Activated T-helper 1 cell treated with anti-CD3 and anti-CD28 coated beads, Interleukin-12 subunit alpha, Interleukin-12 subunit beta, Interleukin-2, Interleukin-4 antibody, amounts not matched to agents 30 ng/mL and 10 ng/mL and 1 ng/mL, durations not matched to agents 14 hours and 24 hours and 36 hours (primary cell): Measurements from ENCODE around the gene AMPH. TPM values are rescaled to one million over a fixed set of nuclear protein-coding genes. Genes with fewer than 3 reads are reported as not detected.

ENCODE experiments used
- DNase-seq: peaks from one replicate; pipeline ENCODE4 v3.0.0; 2021; ENCODE audit warnings: low spot score
- H3K27ac Mint-ChIP-seq: one replicate; pipeline ENCODE4 v1.8.0; 2021; ENCODE audit warnings: mild to moderate bottlenecking, mixed read lengths
- H3K27me3 Mint-ChIP-seq: one replicate; pipeline ENCODE4 v1.8.0; 2022; ENCODE audit warnings: mild to moderate bottlenecking, moderate library complexity, mixed read lengths; ENCODE audit not compliant: insufficient read depth
- H3K36me3 Mint-ChIP-seq: one replicate; pipeline ENCODE4 v1.8.0; 2021; ENCODE audit warnings: low read depth, mixed read lengths
- H3K4me1 Mint-ChIP-seq: one replicate; pipeline ENCODE4 v1.8.0; 2021; ENCODE audit warnings: low read depth, mixed read lengths
- H3K4me3 Mint-ChIP-seq: one replicate; pipeline ENCODE4 v1.8.0; 2021; ENCODE audit warnings: mild to moderate bottlenecking, moderate library complexity, mixed read lengths
- H3K9me3 Mint-ChIP-seq: one replicate; pipeline ENCODE4 v1.8.0; 2021; ENCODE audit warnings: mixed read lengths
- intact Hi-C: fragments of 100-400 bp; cut with micrococcal nuclease; formaldehyde crosslinking; loops from one replicate; pipeline ENCODE4 v1.15.1; 2024
- total RNA-seq: library from RNA; stranded (reverse); gene quantifications from 2 replicates; pipeline ENCODE4 v1.2.3, GENCODE V29; 2022

Gene AMPH
- total RNA-seq, 1 donor from 2014 or later: not detected

DNA sequence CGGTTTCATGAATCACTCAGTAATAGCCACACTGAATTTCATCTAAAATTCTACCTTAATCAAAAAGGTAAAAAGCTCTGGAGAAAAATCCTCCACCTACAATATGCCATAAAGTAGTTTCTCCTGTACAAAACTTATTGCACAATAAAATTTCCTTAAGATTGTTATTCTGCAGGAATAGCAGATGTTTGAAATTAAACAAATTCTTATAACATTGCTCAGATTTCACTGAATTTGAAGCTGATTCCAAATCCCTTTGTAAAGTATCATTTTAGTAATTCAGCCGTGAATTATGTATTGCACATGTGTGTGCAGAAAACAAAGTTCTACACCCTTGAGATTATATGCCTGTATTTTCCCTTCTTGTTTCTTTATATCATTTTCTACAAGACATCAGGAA, 123.8 kb downstream of the AMPH start:
- Mint-ChIP-seq H3K27me3 (peaks cover 2% of the 10 kb centered on the region), H3K27ac (no peak overlapping the region), H3K36me3 (no peaks in the 10 kb centered on the region), H3K9me3 (no peaks in the 10 kb centered on the region), H3K4me1 (no peaks in the 10 kb centered on the region), H3K4me3 (no peak overlapping the region)
- no peak for DNase-seq
- intact Hi-C loops: no loop called here

DNA sequence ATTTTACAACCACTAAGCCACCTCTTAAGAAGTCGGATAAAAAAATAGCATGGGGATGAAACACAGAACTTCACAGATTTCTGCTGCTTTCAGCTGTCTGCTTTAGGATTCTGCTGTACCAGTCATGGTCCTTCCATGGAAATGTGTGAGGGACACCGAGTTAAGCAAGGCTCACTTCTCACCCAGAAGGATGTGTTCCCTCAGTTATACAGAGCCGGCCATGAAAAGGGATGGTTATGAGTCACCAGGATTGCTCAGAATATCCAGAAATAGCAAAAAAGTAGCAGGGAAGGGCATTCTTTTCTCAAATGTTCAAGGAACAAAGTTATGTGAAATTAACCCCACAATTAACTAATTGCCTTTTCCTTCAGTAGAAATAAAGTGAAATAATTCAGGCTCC, 124.4 kb downstream of the AMPH start:
- no peak for DNase-seq
- Mint-ChIP-seq H3K9me3 (no peaks in the 10 kb centered on the region), H3K4me3 (no peak overlapping the region), H3K27ac (no peak overlapping the region), H3K4me1 (no peaks in the 10 kb centered on the region), H3K27me3 (peaks cover 2% of the 10 kb centered on the region), H3K36me3 (no peaks in the 10 kb centered on the region)
- intact Hi-C loops: no loop called here

DNA sequence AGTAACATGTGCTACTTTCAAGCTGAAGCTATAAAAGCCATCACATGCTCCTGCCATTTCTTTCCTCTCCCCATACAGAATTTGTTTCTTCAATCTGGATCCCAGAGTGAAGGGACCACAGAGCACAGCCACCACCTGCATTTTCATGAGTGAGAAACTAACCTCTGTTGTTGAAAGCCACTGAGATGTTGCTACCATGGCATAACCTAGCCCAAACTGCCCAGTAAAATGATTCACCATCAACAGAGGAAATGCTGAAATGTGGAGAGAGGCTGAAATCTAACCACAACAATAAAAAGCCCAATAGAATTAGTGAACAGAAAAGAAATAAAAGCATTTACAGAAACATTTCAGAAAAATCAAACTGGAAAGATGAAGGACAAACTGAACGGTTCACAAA, 125.2 kb downstream of the AMPH start:
- Mint-ChIP-seq H3K4me1 (no peaks in the 10 kb centered on the region), H3K4me3 (no peak overlapping the region), H3K27ac (no peak overlapping the region), H3K9me3 (no peaks in the 10 kb centered on the region), H3K36me3 (no peaks in the 10 kb centered on the region), H3K27me3 (peaks cover 2% of the 10 kb centered on the region)
- intact Hi-C loops: no loop called here
- DNase-seq: no peak

DNA sequence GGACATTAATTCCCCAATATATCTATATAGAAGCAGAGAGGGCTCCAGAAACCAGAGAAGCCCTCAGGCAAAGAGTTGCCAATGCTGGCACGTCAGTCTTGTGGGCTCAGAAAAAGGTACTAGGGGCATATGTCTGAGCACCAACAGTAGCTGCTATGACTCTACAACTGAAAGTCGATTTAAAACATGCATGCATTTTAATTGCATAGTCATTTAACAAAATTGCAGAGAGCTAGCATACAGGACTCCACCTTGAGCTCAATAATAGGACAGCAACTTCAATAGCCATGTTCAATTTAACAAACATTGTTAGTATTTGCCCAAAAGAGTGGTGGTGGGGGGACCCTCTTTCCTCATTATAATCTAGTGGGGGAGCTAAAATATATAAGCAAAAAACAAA, 126.5 kb downstream of the AMPH start:
- no peak for DNase-seq
- Mint-ChIP-seq H3K36me3 (no peaks in the 10 kb centered on the region), H3K27ac (no peak overlapping the region), H3K9me3 (no peaks in the 10 kb centered on the region), H3K27me3 (peaks cover 2% of the 10 kb centered on the region), H3K4me1 (no peaks in the 10 kb centered on the region), H3K4me3 (no peak overlapping the region)
- intact Hi-C loops: no loop called here

DNA sequence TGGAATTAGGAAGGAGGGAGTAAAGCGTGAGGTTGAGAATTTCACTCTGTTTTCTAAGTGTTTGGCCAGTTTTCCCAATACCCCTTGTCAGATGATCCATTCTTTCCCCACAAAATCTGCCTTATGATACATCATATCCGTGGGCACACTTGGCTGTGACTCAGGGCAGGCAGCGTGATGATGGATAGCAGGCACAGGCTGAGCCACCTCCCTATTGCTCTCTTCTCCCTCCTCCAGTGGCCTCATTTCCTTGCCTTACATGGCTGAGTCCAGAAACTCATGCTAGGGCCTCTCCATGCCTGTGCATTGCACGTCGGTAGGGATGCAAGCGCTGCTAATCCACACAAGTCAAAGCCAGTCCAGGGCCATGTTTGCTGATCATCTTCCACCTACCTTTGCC, 128.3 kb downstream of the AMPH start:
- H3K4me1 Mint-ChIP-seq: no peaks in the 10 kb centered on the region
- H3K27ac Mint-ChIP-seq: no peak overlapping the region
- no peaks in the 10 kb centered on the region for H3K36me3 Mint-ChIP-seq
- peaks cover 2% of the 10 kb centered on the region for H3K27me3 Mint-ChIP-seq
- no peak overlapping the region for H3K4me3 Mint-ChIP-seq
- DNase-seq: no peak
- H3K9me3 Mint-ChIP-seq: no peaks in the 10 kb centered on the region
- intact Hi-C loops: no loop called here

DNA sequence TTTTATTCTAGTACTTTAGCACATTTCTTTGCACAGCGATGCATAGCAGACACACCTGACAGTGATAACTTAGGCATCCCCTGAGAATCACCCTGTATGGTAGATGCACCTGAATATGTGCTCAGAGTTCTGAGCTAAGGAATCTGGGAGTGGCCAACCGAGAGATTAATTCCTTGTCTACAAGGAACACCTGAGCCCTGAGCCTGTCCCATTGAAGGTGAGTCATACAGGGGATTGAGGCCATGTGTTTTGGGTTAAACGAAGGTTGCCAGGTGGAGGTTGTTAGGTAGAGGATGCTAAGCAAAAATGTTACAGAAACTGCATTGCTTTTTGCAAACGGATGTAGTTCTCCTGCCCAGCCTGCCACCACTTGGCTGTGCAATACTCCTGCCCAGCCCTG, 128.9 kb downstream of the AMPH start:
- Mint-ChIP-seq H3K36me3 (no peaks in the 10 kb centered on the region), H3K4me3 (no peak overlapping the region), H3K4me1 (no peaks in the 10 kb centered on the region), H3K9me3 (no peaks in the 10 kb centered on the region), H3K27ac (no peak overlapping the region), H3K27me3 (peaks cover 2% of the 10 kb centered on the region)
- DNase-seq: no peak
- intact Hi-C loops: no loop called here

DNA sequence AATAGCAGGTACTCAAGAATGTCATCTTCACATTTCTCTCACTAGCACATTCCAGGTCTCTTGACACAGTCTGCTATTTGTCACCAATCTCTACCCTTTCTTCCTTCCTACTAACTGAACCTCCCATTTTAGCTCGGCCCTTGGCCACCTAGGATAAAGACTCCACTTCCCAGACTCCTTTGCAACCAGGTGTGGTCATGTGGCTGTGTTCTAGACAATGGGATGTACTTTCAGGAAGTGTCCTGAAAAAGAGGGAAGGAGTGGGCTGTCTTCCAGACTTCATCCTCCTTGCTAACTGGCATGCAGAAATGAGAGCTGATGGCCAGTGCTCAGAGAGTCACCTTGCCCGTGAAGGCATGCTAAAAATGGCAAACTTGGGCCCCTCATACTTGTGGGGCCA, 139.2 kb downstream of the AMPH start:
- intact Hi-C loops: no loop called here
- H3K9me3 Mint-ChIP-seq: no peaks in the 10 kb centered on the region
- no peak for DNase-seq

DNA sequence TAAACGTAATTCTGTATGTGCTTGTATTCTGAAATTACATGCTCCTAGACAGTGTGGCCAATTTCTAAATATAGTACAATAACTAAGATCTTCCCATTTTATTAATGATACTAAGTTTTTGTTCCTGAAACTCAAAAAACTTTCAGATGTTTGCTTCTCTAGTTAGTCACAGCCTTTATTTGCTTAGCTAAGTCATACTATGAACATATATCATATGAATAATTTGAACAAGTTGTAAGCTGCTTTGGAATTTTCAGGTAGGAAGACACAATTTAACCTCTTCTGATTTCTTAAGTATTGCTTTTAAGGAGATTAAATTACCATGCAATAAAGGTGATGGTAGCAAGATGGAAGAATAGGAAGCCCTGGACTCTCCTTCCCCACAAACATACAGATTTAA, 148.7 kb downstream of the AMPH start:
- DNase-seq: no peak
- intact Hi-C loops: no loop called here

More for the DNA sequence above, 139.2 kb downstream of the AMPH start:
- Mint-ChIP-seq H3K27ac (no peak overlapping the region), H3K27me3 (peaks cover 4% of the 10 kb centered on the region), H3K36me3 (no peaks in the 10 kb centered on the region), H3K4me1 (no peaks in the 10 kb centered on the region), H3K4me3 (no peak overlapping the region)

DNA sequence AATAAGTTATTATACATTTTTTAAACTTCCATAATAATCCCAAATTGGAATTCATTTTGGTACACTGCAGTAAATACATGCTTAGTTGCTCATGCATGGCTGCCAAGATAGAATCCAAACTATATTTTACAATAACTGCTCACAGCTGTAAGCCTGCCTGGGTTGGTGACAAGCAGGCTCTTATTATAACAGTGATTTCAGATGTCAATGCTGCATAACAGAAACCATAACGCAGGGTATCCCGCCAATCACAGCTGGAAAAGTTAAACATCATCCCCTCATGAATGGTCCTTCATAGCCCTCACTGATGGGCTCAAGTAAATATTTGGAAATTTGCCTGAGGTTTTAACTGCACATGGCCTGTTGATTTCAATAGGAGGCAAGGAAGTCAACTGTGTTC, 149.8 kb downstream of the AMPH start:
- Mint-ChIP-seq H3K27ac (no peak overlapping the region), H3K4me3 (no peak overlapping the region), H3K27me3 (peaks cover 5% of the 10 kb centered on the region), H3K9me3 (no peaks in the 10 kb centered on the region), H3K4me1 (no peaks in the 10 kb centered on the region), H3K36me3 (no peaks in the 10 kb centered on the region)
- intact Hi-C loops: no loop called here
- no peak for DNase-seq

More for the DNA sequence above, 148.7 kb downstream of the AMPH start:
- Mint-ChIP-seq H3K36me3 (no peaks in the 10 kb centered on the region), H3K27ac (no peak overlapping the region), H3K4me3 (no peak overlapping the region), H3K9me3 (no peaks in the 10 kb centered on the region), H3K27me3 (peaks cover 7% of the 10 kb centered on the region), H3K4me1 (no peaks in the 10 kb centered on the region)

DNA sequence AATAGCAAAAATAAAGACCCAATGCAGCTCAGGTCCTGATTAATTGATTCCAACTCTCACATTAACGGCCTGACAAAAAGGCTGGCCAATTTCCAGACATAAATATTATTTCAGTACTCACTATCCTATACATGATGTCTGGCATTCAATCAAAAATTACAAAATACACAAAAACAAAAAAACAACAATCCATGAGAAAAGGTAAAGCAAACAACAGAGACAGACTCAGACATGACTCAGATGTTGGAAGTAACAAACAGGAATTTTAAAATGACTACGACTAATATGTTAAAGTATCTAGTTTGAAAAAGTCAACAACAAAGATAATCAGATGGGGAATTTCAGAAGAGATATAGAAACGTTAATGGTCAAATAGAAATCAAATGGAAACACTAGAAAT, 152.8 kb downstream of the AMPH start:
- Mint-ChIP-seq H3K4me1 (no peaks in the 10 kb centered on the region), H3K4me3 (no peak overlapping the region), H3K27me3 (peaks cover 2% of the 10 kb centered on the region), H3K36me3 (no peaks in the 10 kb centered on the region), H3K9me3 (no peaks in the 10 kb centered on the region), H3K27ac (no peak overlapping the region)
- DNase-seq: no peak
- intact Hi-C loops: no loop called here

DNA sequence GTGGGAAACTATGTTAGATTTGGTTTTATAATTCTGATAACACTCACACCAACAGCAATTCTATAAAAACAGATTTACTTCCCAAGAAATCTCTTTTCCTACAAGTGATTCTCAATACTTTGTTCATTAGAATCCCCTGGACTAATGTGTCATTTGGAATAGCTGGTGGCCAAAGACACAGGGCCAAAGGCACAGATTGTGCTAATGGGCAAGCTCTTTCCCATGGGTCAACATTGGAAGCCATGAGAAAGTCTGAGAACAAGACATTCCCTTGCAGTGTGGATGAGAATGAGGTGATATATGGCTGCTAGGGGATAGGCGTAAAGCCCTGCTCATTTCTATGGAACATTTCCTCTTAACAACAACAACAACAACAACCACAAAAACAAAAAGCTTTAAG, 153.8 kb downstream of the AMPH start:
- H3K27me3 Mint-ChIP-seq: peaks cover 2% of the 10 kb centered on the region
- no peaks in the 10 kb centered on the region for H3K9me3 Mint-ChIP-seq
- no peak overlapping the region for H3K27ac Mint-ChIP-seq
- H3K4me1 Mint-ChIP-seq: no peaks in the 10 kb centered on the region
- no peak overlapping the region for H3K4me3 Mint-ChIP-seq
- no peaks in the 10 kb centered on the region for H3K36me3 Mint-ChIP-seq
- intact Hi-C loops: no loop called here
- DNase-seq: no peak

DNA sequence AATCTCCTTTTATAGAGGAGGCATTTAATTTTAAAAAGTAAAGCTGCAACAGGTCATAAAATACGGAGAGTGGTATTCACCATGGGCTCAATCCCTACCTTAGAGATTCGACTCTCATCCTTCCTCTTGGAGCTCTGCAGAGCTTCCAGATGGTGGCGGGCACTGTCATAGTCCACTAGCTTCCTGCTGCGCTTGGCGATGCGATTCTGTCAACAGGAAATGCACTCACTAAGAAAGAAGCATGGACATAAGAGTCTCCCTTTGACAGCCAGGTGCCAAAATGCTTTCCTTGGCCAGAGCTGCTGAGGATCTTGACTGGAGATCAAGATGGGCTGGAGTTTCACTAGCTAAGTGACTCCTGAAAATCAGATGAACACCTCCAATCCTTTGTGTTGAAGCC, 154.4 kb downstream of the AMPH start:
- Mint-ChIP-seq H3K36me3 (no peaks in the 10 kb centered on the region), H3K4me1 (no peaks in the 10 kb centered on the region)
- intact Hi-C loops: no loop called here

DNA sequence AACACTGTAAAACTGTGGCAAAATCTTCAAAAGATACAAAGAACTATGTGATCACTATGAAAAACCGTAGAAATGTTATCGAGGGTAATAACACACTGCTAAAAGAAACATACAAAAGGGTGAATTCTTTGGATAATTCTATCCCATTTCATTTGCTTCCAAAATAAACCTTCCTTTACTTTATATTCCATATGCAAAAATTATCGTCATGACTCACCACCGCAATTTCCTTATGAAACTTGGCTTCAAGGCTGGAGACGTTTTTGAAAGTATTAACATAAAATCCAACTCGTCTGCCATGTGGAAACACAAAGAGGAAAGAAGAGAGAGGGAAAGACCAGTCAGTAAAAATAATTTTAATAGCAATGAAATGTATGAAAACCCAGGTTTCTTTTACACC, 165.2 kb downstream of the AMPH start:
- Mint-ChIP-seq H3K9me3 (no peaks in the 10 kb centered on the region), H3K27ac (no peak overlapping the region), H3K4me1 (peaks cover 20% of the 10 kb centered on the region), H3K27me3 (peaks cover 5% of the 10 kb centered on the region), H3K4me3 (no peak overlapping the region), H3K36me3 (no peaks in the 10 kb centered on the region)
- no peak for DNase-seq
- intact Hi-C loops: no loop called here

More for the DNA sequence above, 154.4 kb downstream of the AMPH start:
- Mint-ChIP-seq H3K9me3 (no peaks in the 10 kb centered on the region), H3K27ac (no peak overlapping the region), H3K27me3 (peaks cover 2% of the 10 kb centered on the region), H3K4me3 (no peak overlapping the region)
- DNase-seq: no peak
